Activated naive CD4-positive, alpha-beta T cell treated with anti-CD3 and anti-CD28 coated beads, Interleukin-2, amount 50 U/mL, for 16 hours (primary cell): ENCODE measurements around the gene GLYR1.
"Not testable (repeated sequence)": the region's sequence is repeated elsewhere in the genome, so short reads cannot be mapped to it uniquely, and the experiment has no call there.

Experiments used
- DNase-seq: peaks from one replicate; pipeline ENCODE4 v3.0.0-alpha.2; 2020

GLYR1 gene

DNA sequence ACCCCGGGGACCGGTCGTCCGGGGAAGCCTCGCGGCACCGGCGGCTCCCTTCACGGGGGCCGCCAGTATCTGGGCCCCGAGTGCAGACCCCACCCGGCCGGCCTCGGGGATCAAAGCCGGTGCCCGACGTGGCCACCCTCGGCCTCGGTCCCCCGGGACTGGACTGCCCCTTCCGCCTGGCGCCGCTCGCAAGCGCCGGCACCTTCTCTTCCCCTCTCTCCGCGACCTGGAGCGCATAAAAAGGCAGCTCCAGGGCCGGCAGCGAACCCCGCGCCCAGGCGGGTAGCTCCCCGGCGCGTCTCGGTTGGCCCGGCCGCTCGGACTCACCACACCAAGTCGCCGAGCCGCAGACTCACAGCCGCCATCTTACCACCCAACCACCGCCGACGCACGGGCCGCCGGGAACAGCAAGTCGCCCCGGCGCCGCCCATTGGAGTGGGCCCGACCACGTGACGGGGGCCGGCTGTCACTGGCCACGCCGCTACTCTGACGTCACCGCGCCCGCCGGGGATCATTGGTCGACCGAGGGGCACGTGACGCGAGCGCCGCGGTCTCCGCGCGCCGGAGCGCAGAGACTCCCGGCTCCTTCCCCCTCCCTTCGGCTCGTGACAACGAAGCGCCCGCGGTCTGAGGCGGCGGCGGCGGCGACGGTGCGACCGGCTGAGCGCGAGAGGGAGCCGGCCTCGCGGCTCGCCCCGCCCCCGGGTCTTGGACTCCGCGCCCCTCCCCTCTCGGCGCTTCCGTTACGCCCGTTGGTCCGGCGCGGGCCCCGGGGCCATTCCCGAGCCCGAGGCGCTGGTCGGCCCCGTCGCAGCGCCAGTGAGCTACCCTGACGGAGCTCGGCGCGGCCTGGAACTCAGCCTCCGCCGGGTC, at the start of gene GLYR1, which contains the start of gene UBN1:
TSS of gene GLYR1 (minus strand) at position 388 of the 873 bp plus-strand sequence. CDS start at position 365, 23 bp downstream.
TSS of gene UBN1 (plus strand) at position 581 of the 873 bp plus-strand sequence. CDS start 5,437 bp downstream, outside the sequence.
- DNase-seq, result peak; percentile 100

DNA sequence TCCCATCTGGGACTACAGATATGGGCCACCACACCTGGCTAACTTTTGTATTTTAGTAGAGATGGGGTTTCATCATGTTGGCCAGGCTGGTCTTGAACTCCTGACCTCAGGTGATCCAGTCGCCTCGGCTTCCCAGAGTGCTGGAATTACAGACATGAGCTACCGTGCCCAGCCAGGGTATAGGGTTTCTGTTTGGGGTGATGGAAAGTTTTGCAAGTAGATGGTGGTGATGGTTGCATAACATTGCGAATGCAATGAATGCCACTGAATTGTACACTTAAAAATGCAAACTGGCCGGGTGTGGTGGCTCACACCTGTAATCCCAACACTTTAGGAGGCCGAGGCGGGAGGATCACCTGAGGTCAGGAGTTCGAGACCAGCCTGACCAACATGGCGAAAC, 49.7 kb upstream of the GLYR1 start:
- DNase-seq, result not testable (repeated sequence)

DNA sequence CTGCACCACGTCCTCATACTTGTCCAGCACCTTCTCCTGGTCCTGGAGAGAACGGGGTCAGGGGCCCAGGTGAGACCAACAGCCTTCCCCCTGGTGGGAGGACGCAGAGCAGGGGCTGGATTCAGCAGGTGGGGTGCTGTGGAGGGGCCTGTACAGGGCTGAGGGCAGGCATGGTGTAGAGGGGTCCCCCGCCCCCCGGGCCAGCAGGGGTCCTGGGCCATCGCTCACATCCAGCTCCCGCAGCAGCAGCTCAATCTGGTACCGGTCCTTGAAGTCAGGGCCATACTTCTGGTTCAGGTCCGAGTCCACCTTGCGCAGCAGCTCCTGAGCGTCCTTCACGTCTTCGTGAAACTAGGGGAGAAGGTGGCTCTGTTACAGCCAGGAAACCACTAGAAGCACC, 48.3 kb upstream of the GLYR1 start:
- no peak for DNase-seq

DNA sequence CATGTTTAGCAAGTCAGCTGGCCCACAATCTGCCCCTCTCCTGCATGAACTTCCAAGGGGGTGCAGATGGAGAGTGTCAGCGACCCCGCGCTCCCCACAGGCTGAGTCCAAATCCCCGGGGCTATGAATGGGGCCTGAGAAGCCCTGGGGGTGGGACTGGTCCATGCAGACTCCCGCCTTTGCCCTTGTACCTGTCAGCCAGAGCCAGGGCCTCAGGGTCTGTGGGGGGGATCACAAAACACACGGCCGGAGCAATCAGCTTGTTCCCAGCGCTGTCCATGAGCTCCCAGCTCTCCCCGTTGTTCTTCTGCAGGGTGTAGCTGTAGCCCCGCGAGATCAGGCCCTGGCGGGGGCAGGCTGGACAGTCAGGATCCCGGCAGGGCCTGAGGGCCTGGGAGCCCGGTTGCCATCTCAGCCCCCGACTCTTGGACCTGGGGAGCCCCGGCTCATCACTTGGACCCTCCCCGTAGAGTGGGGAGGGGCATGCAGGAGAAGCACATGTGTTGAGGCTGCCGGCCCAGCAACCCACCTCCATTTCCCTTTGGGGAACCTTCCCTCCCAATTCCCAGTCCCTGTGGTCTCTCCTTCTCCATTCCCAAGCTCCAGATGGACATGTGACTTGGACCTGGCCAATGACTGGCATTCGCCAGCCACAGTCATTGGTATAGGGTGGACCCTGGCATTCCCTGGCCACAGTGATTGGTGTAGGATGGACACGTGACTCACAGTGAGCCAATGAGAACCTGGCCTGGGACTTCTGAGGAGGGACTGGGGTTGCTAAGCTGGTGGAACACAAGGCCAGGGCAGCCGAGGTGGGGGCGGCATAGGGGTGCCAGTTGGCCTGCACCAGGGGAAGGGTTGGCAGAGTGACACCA, 47.4 kb upstream of the GLYR1 start:
- no peak for DNase-seq

DNA sequence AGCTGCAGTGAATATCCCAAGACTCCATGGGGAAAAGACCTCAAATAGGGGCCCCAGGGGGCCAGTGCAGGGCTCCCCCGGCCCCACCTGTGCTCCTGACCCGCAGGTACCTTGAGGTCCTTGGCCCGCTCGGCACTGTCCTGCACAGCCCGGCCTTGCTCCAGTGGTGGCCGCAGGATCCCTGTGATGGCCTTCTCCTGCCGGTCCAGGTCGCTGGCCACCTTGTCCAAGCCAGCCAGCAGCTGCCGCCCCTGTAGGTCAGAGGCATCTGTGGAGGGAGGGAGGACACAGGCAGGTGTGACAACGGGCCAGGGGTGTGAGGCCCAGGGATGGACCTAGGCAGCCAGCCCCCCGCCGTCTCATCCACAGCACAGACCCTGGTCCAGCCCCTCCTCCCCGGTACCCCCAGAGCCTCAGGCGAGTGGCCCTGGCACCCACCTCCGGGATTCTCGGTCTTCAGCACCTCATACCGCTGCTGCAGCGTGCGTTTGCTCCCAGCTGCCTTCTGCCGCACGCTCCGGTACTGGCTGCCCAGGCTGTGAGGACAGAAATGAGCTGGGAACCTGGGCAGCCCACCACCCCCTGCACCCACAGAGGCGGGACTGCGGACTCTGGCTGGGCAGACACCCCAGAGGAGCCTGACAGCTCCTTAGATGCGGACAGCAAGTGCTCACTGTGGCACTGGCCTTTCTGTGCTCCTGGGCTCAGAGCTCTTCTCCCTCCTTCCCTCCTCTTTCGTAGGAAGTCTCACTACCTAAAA, 46.2 kb upstream of the GLYR1 start:
- DNase-seq, result no peak

DNA sequence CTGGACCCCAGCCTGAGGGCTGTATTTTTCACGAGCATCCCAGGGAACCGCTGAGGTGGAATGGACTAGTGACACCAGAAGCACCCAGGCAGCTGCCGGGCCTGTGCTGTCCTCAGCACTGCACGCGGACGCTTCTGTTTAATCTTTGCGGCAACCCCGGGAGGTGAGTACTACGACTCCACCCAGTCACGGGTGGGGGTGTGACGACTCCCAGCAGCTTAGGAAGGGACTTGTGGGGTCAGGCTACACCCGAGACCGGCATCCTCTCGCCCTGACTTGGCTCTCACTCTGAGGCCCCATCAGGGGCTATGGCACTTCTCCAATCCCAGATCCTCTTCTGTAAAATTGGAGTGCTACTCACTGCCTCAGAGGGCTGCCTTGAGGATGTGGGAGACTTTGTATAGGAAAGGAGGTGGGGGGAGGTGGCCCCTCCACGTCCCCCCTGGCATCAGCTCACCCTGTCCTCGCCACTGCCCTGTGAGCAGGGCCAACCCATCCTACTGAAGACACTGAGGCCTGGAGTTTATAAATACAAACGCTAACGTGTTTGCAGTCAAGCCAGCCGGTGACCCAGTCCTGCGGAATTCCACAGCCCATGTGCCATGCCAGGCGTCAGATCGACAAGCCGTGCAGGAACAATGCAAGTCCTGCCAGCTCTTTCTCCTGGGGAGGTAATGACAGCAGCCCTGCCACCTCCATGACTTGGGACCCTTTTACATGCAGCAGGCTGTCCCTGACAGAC, 45.4 kb upstream of the GLYR1 start:
- DNase-seq, result no peak

DNA sequence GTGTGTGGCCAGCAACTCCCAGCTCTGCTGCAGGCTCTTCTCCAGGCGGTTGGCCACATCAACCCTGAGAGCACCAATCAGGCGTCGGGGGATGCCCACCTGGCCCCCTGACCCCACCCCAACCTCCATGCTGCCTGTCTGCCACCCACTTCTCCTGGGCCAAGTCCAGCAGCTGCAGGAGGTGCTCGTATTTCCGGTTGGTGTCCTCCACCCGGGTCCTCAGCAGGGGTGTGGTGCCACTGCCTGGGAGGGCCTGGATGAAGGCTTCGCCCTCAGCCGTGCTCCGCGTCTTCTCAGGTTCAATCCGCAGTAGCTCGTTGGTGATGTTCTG, 44.8 kb upstream of the GLYR1 start:
- no peak for DNase-seq

DNA sequence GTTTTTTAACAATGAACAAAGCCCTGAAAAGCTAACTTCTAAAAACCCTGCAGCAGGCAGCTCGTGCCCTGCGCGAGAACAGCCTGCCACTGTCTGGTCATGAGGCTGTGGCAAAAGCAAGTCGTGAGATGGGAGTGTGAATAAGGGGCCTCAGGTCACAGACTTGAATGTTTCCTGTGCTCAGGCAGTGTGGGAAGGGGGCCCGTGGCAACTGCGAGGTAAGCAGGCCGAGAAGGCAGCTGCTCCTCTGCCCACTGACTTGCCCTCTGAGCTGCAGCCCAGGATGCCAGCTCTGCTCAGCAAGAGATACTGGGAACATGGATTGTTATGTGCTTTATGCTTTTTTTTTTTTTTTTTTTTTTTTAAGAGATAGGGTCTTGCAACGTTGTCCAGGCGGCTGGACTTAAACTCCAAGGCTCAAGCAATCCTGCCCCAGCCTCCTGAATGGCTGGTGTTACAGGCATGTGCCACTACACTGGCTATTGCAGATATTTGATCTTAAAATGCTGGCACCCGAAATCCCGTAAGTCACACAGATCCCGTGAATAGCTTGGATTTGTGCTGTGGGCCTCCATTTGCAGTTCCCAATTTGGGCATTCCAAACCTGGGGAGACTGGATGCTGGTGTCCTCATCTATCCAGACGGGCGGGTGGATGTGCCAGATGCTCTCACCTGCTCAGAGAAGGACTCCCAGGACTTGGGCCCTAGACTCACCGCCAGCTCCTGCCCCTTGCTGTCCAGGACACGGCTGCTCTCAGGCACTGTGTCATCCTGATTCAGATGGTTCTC, 44.2 kb upstream of the GLYR1 start:
- no peak for DNase-seq

DNA sequence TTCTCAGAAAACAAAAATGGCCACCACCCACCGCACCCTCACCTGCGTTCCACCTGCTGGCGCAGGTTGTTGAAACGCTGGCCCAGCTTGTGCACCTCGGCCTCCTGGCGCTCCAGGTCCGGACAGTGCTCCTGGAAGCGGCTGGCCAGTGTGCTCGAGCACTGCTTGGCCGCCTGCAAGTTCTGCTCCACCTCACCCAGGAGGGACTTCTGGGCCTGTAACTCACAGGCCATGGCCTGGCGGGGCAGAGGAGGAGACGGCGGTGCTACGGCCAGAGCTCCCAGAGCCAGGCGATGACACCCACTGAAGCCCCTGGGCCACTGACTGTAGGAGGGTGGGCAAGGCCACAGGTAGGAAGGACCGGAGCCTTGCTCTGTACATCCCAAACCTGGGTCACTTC, 43.6 kb upstream of the GLYR1 start:
- no peak for DNase-seq

DNA sequence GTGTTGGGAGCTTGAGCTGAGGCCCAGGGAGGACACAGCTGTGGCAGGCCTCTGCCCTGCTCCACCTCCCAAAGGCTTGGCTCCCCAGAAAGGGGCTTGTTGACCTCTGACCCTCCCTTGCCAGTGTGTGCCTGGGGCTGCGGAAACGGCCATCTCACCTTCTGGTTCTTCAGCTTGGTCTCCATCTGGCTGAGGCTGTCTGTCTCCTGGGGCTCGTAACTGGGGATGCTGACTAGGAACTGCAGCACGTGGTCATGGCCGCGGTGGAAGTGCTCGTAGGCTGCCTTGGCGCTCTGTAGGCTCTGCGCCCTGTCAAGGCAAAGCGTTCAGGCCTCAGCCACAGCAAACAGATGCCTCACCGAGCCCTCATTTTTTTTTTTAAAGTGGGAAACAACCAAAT, 42.9 kb upstream of the GLYR1 start:
- no peak for DNase-seq

DNA sequence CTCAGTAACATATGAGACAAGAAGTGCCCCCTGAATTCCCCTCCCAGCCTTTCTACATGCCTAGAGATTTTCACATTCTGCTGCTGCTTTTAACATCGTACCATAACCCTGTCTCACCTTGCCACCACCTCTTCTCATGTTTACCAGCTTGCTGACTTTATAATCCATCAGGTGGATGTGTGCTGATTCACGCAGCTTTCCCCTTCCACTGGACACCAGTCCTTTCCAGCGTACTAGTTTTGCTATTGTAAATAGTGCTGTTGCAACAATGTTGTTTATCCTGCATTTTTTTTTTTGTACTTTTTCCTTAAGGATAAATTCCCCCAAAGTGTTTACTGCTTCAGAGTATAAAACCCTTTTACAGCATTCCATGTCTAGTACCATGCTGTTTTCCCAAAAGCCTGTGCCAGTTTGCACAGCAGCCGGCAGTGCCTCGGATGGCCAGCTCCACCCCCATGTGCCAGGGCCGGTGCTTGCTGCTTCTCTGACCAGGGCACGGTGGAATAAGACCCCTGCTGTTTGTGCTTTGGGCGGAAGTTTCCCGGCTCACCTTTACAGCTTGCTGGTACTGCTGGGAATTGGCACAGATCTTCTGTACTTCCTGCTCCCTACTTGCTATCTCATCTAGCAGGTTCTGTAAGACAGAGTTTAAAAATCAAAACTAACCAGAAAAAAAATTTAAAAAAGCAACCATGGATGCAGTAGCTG, 41.5 kb upstream of the GLYR1 start:
- DNase-seq, result no peak

DNA sequence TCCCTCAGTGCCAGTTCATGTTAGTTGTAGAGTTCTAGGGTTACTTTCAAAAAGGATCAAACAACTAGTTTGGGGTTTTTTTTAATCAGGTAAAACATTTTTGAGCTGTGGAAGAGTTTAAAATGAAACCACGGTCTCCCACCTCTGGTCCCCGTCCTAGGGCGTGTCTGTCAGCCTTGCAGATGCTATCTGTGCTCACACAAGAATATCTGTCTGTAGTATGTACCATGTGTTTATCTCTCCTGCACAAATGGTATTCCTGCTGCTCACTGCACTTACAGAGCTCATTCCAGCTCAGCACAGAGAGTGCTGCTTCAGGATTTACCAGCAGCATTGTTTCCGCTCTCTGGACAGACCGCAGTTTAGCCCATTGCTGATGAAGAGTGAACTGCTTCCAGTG, 39.1 kb upstream of the GLYR1 start:
- DNase-seq, result no peak

DNA sequence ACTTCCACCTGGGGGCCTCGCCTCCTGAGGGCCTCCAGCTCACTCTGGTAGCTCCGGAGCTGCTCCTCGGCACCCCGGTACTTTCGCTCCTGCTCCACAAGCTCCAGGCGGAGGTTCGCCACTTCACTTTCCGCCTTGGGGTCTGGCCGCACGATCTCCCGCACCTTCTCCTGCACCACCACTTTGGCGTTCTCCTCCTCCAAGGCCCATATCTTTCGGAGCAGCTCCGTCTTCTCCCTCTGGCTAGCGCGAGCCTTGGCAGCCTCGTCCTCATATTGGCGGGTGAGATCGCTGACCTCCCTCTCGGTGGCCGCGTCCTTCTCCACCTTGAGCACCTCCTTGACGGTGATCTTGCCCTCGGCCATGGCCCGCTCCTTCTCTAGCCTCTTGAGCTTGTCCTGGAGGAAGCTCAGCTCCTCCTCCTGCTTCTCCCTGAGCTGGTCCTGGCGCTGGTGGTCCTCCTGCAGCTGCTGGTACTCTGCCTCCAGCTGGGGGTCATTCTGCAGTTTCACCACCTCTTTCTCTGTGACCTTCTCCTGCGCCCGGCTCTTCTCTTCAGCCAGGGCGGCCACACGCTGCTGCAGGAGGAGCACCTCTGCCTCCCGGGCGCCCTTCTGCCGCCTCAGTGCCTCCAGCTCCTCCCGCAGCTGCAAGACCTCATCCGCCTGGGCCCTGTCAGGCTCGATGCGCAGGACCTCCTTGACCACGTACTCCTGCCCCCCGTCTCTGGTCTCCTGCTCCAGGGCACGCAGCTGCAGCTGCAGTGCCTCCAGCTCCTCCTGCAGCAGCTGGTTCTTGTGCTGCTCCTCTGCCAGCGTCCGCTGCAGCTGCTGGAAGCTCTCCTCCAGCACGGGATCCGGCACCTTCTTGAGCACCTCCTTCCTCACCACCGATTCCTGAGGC, 38.1 kb upstream of the GLYR1 start:
- no peak for DNase-seq

DNA sequence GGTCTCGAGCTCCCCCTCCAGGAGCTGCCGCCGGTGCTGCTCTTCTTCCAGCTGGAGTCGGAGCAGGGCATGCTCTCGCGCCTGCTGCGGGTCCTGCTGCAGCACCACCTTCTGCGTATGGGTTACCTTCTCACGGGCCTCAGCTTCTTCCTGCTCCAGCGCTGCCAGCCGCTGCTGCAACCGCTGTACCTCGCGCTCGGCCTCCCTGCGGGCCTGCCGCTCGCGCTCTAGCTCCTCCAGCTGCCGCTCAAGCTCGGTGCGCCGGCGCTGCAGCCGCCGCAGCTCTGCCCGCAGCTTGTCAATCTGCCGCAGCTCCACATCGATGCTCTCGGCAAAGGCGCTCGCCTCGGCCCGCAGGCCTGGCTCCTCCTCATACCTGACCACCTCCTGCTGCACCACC, 37.1 kb upstream of the GLYR1 start:
- no peak for DNase-seq

DNA sequence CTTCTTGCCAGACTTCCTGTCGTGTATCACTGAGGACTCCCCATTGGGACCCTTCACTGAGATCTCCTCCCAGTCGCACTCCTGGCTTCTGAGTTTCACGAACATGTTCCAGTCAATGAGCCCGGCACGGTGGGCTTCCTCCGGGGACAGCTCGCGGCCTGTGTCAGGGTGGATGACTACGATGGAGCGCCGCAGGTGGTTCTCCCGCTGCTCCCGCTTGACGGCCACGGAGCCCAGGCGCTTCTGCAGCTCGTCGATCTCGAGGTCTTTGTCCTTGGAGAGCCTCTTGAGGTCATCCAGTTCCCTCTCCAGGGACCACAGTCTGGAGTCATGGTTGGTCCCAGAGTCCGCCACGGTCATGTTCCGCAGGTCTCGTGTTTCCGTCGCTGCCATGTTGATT, 36.4 kb upstream of the GLYR1 start:
- no peak for DNase-seq

DNA sequence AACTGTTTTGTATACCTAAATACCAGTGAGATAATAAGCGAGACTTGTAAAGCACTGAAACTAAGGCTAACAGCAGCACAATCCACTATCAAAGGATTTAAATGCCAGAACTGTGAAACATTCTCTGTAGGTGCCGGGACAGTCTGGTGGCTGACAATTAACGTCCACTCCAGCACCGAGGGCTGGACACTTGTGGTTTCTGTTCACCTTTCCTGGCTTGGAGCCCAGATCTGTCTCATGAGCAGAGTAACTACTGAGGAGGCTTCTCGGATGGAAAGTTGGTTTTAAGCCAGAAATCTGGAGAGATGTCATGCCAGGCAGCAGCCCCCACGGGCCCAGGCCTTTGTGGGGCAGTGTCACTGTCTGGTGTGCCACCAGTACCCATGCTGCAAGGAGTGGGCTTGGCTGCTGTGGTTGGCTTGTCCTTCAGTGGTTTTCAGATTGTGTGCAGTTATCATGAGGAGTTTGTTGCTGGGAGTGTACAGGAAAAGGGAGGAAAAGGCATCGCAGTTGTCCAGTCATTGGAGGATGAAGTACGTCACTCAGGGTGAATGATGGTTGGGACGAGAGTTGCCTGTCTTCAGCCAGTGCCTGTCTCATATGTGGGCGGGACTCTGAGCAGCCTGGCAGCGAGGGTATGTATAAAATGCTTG, 35.7 kb upstream of the GLYR1 start:
- no peak for DNase-seq

DNA sequence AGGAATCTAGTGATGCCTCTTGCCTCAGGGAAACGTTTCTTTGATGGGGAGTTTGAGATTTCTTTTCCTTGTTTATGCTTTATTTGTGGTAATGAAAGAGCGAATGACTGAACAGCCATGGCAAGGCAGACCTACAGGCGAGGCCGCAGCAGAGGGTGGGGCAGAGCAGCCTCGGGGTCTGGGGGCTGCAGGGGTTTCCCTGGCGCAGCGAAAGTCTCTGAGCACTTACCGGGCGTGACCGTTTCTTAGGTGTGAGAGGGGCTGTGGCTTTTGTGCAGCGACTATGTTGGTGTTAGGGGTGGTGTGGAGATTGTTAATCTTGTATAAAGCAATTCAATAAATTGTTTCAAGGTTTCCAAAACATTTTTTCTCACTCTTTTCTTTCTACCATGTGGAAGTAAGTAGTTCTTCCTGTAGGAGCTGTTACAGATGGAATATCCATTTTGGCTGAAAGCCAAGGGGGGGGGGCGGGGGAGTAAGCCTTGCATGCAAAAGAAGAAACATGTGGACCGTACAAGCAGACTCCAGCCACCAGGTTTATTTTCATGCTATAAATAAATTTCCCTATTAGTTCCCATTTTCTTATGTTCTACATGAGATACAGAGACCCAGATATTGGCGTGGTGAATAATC, 35.0 kb upstream of the GLYR1 start:
- DNase-seq, result no peak

DNA sequence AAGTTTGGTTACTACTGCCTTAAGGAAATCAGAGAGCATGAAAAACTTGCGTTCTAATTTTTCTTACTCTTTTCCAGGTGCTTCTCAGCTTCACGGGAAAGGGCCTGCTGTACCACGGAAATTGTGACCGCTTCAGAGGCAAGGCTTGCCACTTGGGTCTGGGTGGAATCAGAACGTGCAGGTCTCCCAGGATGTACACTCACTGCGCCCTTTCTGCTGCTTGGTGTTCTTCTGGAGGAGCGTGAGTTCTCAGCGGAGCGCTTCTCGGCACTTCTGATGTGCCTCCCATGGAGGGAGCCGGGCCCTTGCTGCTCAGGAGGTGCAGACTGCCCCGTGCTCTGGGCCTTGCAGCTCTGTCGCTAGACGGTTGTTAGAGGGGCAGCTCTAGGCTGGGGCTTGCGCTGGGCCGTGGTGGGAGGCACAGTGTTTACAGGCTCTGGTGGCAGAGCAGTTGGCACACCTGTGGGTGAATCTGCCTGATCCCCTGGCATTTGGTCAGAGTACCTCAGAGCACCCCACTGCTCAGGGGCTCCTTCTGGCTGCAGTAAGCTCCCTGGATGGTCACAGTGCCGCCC, 33.0 kb upstream of the GLYR1 start:
- no peak for DNase-seq
